NCI-H2196 (cell line): Measurements from ENCODE around the gene PCGF2.

Experiments used
- DNase-seq: peaks from one replicate; lab custom pipeline; 2025; ENCODE audit not compliant: unreplicated experiment; lab: John Stamatoyannopoulos, UW

The PCGF2 gene

DNA sequence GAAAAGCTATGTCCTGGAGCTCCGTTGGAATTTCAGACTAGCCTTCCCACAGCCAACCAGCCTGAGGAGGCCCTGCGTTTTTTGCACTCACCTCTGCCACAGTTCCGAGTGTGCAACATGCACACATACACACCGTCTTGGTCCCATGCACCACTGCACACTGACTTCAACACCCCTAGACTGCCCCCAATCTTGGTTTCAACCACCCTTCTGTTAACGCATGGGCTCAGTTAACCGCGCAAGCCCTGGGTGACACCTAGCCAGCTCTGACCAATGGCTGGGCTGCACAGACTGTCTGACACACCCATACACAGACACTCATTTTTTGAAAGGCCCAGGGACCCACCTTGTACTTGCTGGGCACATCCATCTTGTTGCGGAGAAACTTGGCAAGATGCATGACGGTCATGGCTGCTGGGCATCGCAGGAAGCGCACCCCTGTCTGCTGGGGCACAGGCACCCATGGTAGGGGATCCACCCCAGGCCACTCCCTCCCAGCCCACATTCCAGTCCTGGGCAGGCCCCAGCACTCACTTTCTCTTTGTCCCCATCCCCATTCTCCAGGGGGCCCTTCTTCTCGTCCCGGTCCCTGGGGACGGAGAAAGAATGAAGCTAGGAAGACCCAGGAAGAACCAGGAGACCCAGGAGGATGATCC is 10.0 kb downstream of the PCGF2 start:
- DNase-seq: no peak

DNA sequence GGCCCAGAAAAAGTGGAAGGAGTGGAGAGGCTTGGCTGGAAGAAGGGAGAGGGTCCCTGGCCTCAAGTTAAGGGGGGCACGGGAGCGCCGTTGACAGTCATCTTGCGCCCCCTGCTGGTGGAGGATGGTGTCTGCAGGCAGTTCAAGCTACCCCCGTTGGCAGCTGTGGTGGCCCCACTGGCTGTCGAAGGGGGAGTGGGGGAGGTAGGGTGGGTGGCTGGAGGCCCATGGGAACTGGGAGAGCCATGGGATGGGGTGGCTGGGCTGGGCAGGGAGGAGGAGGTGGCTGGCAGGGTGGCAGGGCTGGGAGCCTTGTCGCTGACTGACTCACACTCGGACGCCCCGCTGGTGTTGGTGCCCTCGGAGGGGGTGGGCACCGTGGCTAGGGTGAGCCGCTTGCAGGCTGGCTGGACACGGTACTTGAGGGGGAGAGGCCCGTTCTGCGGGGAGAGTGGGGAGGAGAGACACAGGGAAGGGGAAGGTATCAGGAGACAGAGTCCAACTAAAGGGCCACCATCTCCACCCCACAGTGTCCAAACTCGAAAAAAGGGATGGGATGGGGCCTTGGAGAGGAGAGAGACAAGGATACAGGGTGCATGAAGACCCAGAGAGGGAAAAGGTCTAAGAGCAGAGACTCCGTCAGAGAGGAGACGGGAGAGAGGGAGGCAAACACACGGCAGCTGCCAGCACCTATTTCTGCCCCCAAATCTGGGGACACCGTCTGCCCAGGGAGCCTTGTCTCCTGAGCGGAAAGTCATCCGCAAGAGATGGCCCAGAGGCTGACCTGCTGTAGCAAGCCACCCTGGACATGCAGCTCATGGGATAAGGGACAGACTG is 12.8 kb downstream of the PCGF2 start:
- peak; percentile 9 for DNase-seq

DNA sequence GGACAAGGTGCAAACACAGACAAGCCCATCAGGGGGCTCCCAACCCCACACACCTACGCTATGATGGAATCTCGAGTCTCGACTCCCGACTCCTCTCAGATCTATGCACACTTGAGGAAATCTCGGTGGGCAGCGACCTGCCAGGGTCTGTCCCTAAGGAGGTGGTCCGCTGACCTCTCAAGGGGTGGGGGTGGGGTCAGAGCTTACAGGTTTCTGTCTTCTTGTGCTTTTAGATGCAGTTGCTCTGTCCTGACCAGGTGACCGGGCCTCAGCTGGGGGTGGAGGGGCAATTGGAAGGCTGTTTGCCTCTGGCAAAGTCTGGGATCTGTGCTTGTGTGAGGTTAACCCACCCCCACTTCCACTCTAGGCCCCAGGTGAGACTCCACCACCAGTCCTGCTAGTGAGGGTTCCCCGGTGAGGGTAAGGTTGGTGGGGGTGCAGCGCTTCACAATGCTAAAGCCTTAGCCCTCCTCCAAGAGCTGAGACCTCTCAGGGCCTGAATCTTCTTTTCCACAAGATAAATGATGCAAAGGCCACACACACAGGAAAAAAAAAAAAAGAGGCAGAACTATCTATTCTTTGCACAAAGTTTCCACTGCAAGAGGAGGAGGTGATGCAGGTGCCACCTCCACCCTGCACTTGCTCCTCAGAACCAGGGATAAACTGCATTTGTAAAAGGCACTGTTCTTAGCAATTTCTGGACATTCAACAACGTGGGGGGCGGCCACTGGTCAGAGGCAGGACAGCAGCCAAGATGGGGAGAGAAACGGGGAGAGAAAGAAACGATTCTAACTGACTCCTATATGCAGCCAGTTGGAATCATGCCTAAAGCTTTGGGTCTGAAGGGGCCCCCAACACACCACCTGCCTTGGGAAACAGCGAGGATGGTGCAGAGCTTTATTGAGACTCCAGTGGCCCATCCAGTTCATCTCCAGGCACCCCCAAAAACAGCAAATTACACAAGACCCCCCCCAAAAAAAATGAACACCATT is 13.9 kb downstream of the PCGF2 start:
- DNase-seq: no peak

DNA sequence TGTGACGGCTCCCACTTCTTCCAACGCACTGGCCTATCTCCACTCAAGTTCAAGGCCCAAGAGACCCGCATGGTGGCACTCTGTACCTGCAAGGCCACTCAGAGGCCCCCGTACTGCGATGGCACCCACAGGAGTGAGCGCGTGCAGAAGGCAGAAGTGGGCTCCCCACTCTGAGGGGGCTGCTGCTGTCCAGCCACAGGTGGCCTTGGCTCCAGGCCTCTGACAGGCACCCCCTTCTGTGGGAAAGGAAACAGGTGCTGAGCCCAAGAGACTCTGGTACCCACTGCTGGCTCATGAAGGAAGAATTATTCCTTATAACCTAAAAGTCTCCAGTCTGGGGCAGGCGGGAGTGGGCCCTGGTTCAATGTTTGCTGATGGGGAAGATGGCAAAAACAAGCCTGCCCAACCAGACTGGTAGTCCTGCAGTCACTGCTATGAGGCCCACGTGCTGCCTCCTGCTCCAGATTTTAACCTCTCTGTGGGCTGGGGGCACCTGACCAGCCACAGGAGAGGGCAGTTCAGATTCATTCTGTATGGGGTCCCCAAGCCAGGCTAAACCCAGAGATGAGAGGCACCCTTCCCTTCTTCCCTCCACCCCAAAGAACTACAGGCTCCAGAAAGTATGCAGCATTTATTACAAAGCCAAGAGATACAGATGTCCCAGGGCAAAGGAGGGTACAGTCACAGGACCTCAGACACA is 14.7 kb downstream of the PCGF2 start:
- no peak for DNase-seq

DNA sequence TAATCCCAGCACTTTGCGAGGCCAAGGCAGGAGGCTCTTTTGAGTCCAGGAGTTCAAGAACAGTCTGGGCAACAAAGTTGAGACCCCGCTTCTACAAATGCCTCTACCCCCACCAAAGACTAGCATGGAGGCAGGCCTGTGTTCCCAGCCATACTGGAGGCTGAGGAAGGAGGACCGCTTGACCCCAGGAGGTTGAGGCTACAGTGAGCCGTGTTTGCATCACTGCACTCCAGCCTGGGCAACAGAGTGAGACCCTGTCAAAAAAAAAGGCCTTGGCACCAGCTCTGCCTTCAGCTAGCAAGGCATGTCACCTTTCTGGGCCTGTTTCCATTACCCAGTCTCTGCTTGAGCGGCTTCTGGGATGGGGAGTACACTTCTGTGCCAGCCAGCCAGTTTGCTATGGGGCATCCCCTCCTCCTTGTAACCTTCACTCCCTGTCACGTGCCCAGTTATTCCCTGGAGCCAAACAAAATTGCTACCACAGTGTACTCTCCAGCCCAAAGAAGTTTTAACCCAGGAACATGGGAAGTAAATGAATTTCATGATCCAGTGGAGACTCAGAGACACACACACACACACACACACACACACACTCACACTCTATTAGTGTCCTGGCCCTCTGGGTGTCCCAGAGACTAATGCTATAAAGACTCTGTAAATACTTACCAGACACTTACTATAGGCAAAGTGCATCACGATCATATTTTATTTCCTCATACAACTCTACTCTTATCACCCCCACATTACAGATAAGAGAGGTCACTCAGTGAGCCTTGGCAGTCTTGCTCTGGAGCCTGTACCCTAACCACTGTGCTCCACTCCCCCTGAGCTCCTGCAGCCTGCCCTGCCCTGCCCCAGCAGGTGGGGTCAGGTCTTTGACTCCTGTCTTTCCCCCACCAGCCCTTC is 15.5 kb downstream of the PCGF2 start:
- no peak for DNase-seq

DNA sequence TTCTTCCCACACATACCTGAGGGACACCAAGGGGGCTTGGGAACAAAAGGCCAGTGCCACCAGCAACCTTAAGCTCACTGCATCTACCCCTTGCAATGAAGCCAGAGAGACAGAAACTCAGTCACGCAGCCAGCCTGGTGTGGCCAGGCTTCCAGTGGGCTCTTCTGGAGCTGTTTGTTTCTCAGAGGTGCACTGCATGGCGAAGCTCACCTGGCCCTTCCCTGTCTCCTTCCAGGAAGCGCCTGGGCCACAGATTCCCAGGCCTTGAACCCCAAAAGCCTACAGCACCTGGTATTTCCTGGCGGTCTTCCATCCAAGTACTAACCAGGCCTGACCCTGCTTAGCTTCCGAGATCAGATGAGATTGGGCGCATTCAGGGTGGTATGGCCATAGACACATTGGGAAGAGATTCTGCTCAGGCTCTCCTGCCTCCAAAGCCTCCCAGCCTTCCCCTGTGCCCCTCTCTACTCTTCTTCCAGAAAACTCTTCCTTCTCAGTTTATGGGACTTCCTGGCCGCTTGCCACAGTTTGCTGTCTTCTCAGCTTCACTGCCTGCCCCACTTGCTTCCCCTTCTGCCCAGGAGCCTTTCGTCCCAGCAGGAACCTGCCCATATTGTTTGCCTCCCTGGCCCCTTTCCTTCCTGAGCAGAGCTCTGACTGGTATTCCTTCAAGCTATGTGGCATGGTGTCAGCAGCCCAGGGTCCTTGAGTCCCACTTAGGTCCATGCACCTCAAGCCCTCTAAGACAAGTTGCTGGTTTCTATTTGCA is 16.4 kb downstream of the PCGF2 start:
- DNase-seq: no peak

DNA sequence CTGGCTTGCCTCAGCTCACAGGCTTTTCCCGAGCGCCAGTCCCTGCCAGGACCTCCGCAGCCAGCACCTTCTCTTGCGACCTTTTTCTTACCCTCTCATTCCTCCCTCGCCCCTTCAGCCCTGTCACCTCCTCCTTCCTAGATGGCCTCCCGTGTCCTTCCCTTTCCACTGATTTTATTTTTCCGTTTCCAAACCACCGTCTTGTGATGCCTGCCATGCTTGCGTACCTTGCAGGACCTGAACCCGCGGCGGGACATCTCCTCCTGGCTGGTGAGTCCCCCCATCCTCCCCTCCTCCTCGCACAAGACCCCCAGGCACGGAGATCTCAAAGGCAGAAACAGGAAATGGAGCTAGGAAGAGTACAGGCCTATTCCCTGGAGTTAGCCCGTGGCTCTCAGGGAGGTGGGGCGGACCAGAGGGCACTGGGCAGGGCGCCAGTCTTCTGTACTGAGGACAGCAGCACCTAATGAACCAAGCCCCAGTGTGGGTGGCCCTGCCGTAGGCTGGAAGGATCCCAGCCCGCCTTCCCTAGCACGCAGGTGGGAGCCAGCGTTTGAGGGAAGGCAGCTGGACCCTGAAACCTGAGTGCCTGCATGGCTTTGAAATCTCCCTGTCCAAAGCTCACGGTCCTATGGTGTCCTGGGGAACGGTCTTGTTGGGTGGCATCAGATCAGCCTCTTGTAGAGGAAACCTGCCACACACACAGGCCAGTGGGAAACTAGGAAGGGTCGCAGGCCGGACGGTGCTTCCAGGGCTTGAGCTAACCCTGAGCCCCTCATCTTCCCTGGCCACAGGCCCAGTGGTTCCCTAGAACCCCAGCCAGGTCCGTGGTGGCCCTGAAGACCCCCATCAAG is 17.4 kb downstream of the PCGF2 start:
- peak; percentile 48 for DNase-seq

DNA sequence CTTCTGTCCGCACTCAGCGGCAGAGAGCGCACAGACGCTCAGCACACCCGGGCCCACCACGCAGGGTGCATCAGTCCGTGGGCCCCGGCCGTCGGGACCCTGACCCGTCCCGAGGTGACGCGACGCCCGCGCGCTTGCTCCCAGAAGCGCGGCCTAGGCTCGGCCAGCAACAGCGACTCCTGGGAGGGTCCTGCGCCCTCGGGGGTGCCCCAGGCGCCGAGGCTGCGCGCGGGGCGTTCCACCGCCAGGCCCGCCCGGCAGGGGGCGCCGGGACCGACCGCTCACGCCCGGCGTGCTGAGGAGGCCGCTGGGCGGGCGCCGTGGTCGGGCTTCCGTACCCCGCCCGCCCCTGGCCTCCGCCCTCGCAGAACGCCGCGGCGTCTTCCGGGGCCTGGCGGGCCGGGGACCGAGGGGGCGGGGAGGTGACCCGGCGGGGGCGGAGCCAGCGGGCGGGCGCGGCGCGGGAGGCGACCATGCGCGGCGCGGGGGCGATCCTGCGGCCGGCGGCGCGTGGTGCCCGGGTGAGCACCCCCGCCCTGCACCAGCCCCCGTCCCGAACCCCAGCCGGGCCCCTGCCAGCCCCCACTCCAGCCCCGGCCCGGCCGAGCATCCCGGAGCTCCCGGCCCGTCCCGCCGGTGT is 18.1 kb downstream of the PCGF2 start, which contains the start of gene CISD3:
Gene CISD3, plus strand, starts transcription at position 456 of the 640 bp plus-strand sequence. Its CDS starts 18 bp downstream, at position 474.
- DNase-seq: peak; percentile 74

DNA sequence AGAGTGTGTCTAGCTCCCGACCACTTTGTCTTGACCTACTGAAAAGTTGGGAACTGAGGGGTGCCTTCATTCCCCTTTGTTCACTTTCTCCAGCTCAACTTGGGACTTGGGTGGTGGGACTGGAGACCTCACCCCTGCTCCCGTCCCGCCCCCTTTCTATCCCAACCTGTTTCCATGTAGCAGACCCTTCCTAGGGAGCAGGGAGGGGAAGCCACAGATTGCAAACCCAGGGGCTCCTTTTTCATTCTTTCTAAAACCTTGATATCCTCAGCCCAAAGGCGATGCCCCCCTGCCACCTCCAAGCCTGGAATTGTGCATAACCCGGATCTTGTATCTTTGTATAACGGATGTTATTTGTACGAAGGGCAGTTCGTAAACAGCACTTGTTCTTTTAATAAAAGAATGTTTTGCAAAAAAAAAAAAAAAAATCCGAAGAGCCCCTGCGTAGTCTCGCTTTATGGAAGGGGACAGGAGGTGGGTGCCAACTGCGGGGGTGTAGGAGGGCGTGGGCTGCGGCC is 18.7 kb downstream of the PCGF2 start:
- no peak for DNase-seq

DNA sequence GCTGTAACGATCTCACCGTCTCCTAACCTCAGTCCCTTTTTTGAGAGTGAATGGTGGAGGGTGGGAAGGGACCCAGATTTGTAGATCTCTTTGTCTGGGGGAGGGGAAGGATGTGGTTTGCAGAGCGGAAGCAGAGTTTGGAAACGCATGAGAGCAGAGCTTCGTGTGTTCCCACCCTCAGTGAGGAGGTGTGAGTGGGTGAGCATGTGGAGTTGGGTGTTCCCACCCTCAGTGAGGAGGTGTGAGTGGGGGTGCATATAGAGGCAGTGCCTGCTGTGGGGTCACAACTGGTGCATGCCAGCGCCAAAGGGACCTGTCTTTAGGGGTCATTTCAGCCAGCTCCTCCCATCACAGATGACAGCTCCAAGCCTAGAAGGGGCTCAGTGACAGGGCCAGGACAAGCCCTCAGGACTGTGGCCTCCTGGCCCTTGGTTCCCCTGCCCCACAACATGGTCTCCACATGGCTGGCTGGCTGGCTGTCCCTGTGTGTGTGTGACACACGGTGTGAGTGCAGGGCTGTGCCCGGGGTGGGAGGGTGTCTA is 19.8 kb downstream of the PCGF2 start:
- no peak for DNase-seq

DNA sequence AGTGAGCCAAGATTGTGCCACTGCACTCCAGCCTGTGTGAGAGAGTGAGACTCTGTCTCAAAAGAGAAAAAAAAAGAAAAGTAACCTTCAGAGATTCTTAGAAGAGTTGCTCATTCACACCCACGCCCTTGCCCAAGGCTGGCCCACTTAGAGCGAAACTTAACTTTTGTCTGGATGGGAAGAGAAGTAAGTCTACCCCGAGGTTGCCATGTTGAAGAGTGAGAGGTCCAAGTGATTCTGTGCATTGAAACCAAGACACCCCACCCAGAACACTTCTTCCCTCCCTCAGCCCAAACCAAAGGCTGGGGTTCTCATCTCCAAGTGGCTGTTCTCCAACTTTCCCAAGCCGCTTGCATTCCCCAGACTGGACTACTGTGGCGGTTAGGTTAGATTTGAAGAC is 20.4 kb downstream of the PCGF2 start:
- no peak for DNase-seq

DNA sequence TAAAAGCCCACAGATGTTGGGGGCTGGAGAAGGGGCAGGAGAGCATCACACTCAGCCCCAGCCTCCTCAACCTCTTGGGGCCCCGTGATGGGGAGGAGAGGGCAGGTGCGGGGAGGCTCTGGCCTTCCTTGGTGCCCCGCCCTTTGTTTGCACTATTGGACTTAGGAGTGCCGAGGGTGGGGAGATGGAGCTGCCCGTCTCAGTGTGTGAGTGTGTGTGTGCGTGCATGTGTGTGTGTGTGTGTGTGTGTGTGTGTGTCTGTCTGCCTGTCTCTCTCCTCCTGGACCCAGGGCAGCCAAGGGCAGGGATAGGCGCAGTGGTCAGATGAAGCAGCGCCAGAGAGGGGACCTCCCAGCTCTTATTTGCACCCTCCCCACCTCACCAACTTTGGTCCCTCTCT is 22.0 kb downstream of the PCGF2 start:
- peak; percentile 26 for DNase-seq

DNA sequence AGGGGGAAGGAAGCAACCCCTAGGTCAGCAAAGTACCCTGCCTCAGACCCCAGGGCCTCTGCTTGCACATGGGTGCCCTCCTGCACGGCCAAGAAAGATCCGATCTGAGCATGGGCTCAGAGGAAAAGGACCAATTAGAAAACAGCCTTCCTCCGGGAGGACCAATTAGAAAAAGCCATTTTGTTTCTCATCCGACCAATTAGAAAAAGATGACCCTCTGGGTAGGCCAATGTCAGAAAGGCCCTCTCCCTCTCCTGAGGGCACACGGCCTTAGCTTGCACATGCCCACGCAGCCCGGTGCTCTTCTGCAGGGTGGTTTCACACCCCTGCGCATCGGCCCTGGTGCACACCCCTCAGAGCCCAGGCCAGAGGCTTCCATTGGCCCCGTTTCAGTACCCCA is 23.1 kb downstream of the PCGF2 start:
- DNase-seq: peak; percentile 51

DNA sequence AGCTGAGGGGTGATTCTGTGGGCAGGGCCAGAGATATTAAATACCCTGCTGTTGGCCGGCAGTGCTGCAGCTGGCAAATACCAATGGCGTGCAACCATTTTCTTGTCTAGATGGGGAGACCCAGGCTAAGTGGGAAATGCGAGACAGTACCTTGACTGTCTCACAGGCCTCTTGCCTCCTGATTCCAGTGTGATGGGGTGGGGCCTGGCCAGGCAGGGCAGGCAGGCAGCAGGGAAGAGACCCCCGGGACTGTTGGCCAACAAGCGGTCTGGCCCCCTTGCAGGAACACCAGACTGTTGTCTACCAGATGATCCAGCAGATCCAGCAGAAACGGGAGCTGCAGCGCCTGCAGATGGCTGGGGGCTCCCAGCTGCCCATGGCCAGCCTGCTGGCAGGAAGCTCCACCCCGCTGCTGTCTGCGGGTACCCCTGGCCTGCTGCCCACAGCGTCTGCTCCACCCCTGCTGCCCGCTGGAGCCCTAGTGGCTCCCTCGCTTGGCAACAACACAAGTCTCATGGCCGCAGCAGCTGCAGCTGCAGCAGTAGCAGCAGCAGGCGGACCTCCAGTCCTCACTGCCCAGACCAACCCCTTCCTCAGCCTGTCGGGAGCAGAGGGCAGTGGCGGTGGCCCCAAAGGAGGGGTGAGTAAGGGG is 23.7 kb downstream of the PCGF2 start:
- DNase-seq: peak; percentile 66

DNA sequence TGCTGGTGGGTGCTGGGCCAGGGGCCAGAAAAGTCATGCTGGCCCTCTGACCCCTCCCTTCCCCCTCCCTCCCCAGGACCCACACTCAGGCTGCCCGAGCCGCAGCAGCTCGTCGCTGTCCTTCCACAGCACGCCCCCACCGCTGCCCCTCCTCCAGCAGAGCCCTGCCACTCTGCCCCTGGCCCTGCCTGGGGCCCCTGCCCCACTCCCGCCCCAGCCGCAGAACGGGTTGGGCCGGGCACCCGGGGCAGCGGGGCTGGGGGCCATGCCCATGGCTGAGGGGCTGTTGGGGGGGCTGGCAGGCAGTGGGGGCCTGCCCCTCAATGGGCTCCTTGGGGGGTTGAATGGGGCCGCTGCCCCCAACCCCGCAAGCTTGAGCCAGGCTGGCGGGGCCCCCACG is 26.3 kb downstream of the PCGF2 start:
- no peak for DNase-seq

DNA sequence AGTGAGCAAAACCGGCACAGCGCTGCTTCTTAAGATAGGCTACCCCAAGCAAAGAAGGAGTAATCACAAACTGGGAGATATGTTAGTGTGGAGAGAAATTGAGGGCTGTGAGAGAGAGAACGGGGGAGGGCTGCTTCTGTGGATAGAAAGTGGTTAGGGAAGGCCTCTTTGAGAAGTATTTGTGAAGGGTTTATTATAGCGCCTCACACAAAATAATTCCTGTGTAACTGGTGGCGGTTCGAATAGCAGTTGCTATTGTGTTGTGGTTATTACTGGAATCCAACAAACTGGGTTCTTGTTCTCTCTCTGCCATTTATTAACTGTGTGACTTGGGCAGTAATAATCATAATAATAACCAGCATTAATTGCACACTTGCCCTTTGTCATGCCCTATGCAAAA is 27.2 kb downstream of the PCGF2 start:
- DNase-seq: no peak
